HepG2 (cell line): Measurements from ENCODE around the gene BCL11B. TPM values are rescaled to one million over a fixed set of nuclear protein-coding genes. Genes with fewer than 3 reads are reported as not detected.

Source experiments
- ATAC-seq: fragments of 200-7000 bp; cut with Tn5 transposase; 3 replicates; pipeline ENCODE4 v1.9.1; 2020; ENCODE audit warnings: mild to moderate bottlenecking, moderate library complexity
- BruUV-seq: library from RNA; stranded (reverse); fragments of 400-500 nt; replicated peaks from 2 replicates; lab custom pipeline; 2021; lab: Mats Ljungman, UMichigan
- CTCF ChIA-PET: fragments of 300-600 bp; formaldehyde crosslinking; extraction: SDS; loops from one replicate; lab custom pipeline; 2021; ENCODE audit warnings: low total read pairs, inconsistent platforms, low intra/inter-chr PET ratio; lab: Yijun Ruan, JAX
- POLR2A ChIA-PET: fragments of 350-600 bp; sonication (Branson Sonifier 250); formaldehyde crosslinking; loops from one replicate; lab custom pipeline; 2020; ENCODE audit warnings: antibody characterized with exemption, inconsistent platforms; lab: Yijun Ruan, JAX
- DNase-seq: peaks from one replicate; pipeline ENCODE4 v3.0.0-alpha.2; 2015; ENCODE audit warnings: low spot score
- FAIRE-seq: peaks from 3 replicates; lab custom pipeline; 2011; peaks lifted over from hg19 to GRCh38; lab: Jason Lieb, UNC
- H2AFZ ChIP-seq: one replicate; pipeline ENCODE4 v1.6.1; 2011; ENCODE audit warnings: low read length, inconsistent platforms
- H3K27ac ChIP-seq: fragments of 300-600 bp; 3 replicates; pipeline ENCODE4 v1.8.0; 2011; ENCODE audit warnings: mixed run types, mild to moderate bottlenecking, mixed read lengths, low read length, inconsistent platforms; ENCODE audit not compliant: insufficient read depth; ENCODE audit errors: extremely low read length
- H3K27me3 ChIP-seq, 2 experiments: fragments of 200-600 bp in 1 of 2; 2 replicates in 1 of 2; 3 replicates in 1 of 2; pipeline versions ENCODE4 v1.6.0 to v1.8.0; 2011; ENCODE audit warnings: low read length in 2 of 2, mild to moderate bottlenecking in 2 of 2, moderate library complexity in 2 of 2, inconsistent platforms in 1 of 2; ENCODE audit not compliant: insufficient read depth in 2 of 2, control insufficient read depth in 1 of 2
- H3K36me3 ChIP-seq, 2 experiments: fragments of 200-600 bp in 1 of 2; replicated peaks in 1 of 2; 2 replicates in 1 of 2; 3 replicates in 1 of 2; pipeline versions ENCODE4 v1.5.1 to v1.8.0; 2011; ENCODE audit warnings: low read length in 2 of 2, inconsistent platforms in 1 of 2; ENCODE audit not compliant: insufficient read depth in 2 of 2, control insufficient read depth in 1 of 2
- H3K4me1 ChIP-seq: 2 replicates; pipeline ENCODE4 v1.5.1; 2012; ENCODE audit warnings: low read length, inconsistent platforms; ENCODE audit not compliant: insufficient read depth
- H3K4me2 ChIP-seq: 2 replicates; pipeline ENCODE4 v1.6.0; 2011; ENCODE audit warnings: low read depth, low read length, inconsistent platforms
- H3K4me3 ChIP-seq, 3 experiments: fragments of 200-600 bp in 1 of 3; sonication (generic), shearing (Covaris generic) in 1 of 3; replicated peaks in 1 of 3; 2 replicates each; pipeline ENCODE4 v1.5.1; 2011 to 2016; ENCODE audit warnings: low read length in 3 of 3, inconsistent platforms in 2 of 3, low read depth in 2 of 3, mild to moderate bottlenecking in 2 of 3, control low read depth in 1 of 3, mixed read lengths in 1 of 3; ENCODE audit not compliant: insufficient read depth in 1 of 3
- H3K79me2 ChIP-seq: one replicate; pipeline ENCODE4 v1.6.1; 2011; ENCODE audit warnings: low read length, inconsistent platforms; ENCODE audit not compliant: insufficient read depth
- H3K9ac ChIP-seq: 2 replicates; pipeline ENCODE4 v1.6.0; 2011; ENCODE audit warnings: mild to moderate bottlenecking, low read depth, low read length, inconsistent platforms; ENCODE audit not compliant: insufficient read depth
- H3K9me3 ChIP-seq: 2 replicates; pipeline ENCODE4 v1.5.1; 2012; ENCODE audit warnings: mild to moderate bottlenecking, low read length
- H4K20me1 ChIP-seq: 2 replicates; pipeline ENCODE4 v1.6.0; 2011; ENCODE audit warnings: inconsistent platforms, mild to moderate bottlenecking, low read length, moderate library complexity; ENCODE audit not compliant: insufficient read depth
- CAMTA2 ChIP-seq: sonication (generic); formaldehyde crosslinking; IDR thresholded peaks from 2 replicates; pipeline ENCODE4 v1.4.0; 2020; ENCODE audit warnings: mild to moderate bottlenecking, missing genetic modification reagents, borderline replicate concordance
- KLF15 ChIP-seq: sonication (generic); formaldehyde crosslinking; IDR thresholded peaks from 2 replicates; pipeline ENCODE4 v1.8.1; 2023; ENCODE audit warnings: borderline replicate concordance, mild to moderate bottlenecking, inconsistent platforms, missing genetic modification reagents, mixed read lengths
- MED8 ChIP-seq: sonication (generic); formaldehyde crosslinking; IDR thresholded peaks from 2 replicates; pipeline ENCODE4 v1.8.1; 2023; ENCODE audit warnings: mild to moderate bottlenecking, missing genetic modification reagents; ENCODE audit not compliant: insufficient replicate concordance
- STAG1 ChIP-seq: sonication (generic); formaldehyde crosslinking; IDR thresholded peaks from 2 replicates; pipeline ENCODE4 v1.4.0; 2020; ENCODE audit warnings: missing genetic modification reagents
- TFDP1 ChIP-seq: IDR thresholded peaks from 2 replicates; pipeline ENCODE4 v1.6.1; 2016; ENCODE audit warnings: missing compliant biosample characterization, missing genetic modification reagents, borderline replicate concordance
- ZBTB33 ChIP-seq: sonication (generic); formaldehyde crosslinking; IDR thresholded peaks from 2 replicates; pipeline ENCODE4 v1.4.0; 2020; ENCODE audit warnings: missing genetic modification reagents
- ZNF563 ChIP-seq: sonication (generic); formaldehyde crosslinking; IDR thresholded peaks from 2 replicates; pipeline ENCODE4 v1.8.0; 2022; ENCODE audit warnings: mild to moderate bottlenecking, moderate library complexity, missing genetic modification reagents
- ZNF589 ChIP-seq: sonication (generic); formaldehyde crosslinking; conservative IDR thresholded peaks from 2 replicates; pipeline ENCODE4 v1.8.0; 2022; ENCODE audit warnings: mild to moderate bottlenecking, moderate library complexity, missing genetic modification reagents
- ZNF768 ChIP-seq: sonication (generic); formaldehyde crosslinking; IDR thresholded peaks from 2 replicates; pipeline ENCODE4 v1.4.0; 2020; ENCODE audit warnings: missing genetic modification reagents
- ZSCAN21 ChIP-seq: sonication (generic); formaldehyde crosslinking; IDR thresholded peaks from 2 replicates; pipeline ENCODE4 v1.8.0; 2022; ENCODE audit warnings: mild to moderate bottlenecking, missing genetic modification reagents, moderate library complexity, borderline replicate concordance
- WGBS: methylation state at CpG from one replicate; pipeline ENCODE4 v1.1.6; 2017; ENCODE audit warnings: low lambda C conversion rate; 5-methylcytosine and 5-hydroxymethylcytosine counted together
- in situ Hi-C: cut with HindIII; loops from 2 replicates; pipeline ENCODE4 v1.10.0; 2017; ENCODE audit warnings: low pct_unique_long_range_greater_than_20kb; ENCODE audit not compliant: extremely low pct_ligation_motif_present
- intact Hi-C: fragments of 100-400 bp; cut with micrococcal nuclease; formaldehyde crosslinking; loops from one replicate; pipeline ENCODE4 v1.10.0; 2022; ENCODE audit not compliant: unreplicated experiment
- polyA plus RNA-seq, 8 experiments: library from polyadenylated mRNA; depleted of rRNA in 3 of 8; stranded (reverse) in 7 of 8; unstranded in 1 of 8; fragments of >200 nt; fragmentation: Illumina TruSeq in 4 of 8; extraction: Trizol in 4 of 8; gene quantifications; 2 replicates each; pipeline versions ENCODE4 v1.2.1 to v1.2.3, GENCODE V29; 2011 to 2016; ENCODE audit warnings: low read depth in 4 of 8, missing spikeins in 1 of 8, mixed read lengths in 1 of 8; ENCODE audit not compliant: insufficient read depth in 1 of 8
- total RNA-seq, 5 experiments: library from RNA; depleted of rRNA; stranded (reverse); fragments of >200 nt; fragmentation: Illumina TruSeq; extraction: Trizol; gene quantifications; 2 replicates each; pipeline ENCODE4 v1.2.3, GENCODE V29; 2016; ENCODE audit warnings: low read depth in 1 of 5
- TF ChIP-seq, protein P1 (sequence below): sonication (generic); formaldehyde crosslinking; IDR thresholded peaks from 2 replicates; pipeline ENCODE4 v1.4.0; 2020; ENCODE audit warnings: missing genetic modification reagents, borderline replicate concordance
- TF ChIP-seq, protein P2 (sequence below): sonication (generic); formaldehyde crosslinking; IDR thresholded peaks from 2 replicates; pipeline ENCODE4 v1.4.0; 2020; ENCODE audit warnings: mild to moderate bottlenecking, low read depth, missing genetic modification reagents
- TF ChIP-seq, protein P3 (sequence below): sonication (generic); formaldehyde crosslinking; IDR thresholded peaks from 2 replicates; pipeline ENCODE4 v1.4.0; 2020; ENCODE audit warnings: missing genetic modification reagents, borderline replicate concordance

Gene BCL11B
- total and polyA plus RNA-seq, 2 of the 13 experiments (the other 11 are each of a cell fraction or from before 2014, with no cell fraction given): not detected

- TF ChIP-seq ZNF589 (no peak), ZNF563 (CRISPR knock-in tag) (no peak), TFDP1 (CRISPR knock-in tag) (no peak), KLF15 (CRISPR knock-in tag) (no peak), ZBTB33 (CRISPR knock-in tag) (peak; percentile 55; the same call in 1 of the 2 replicates), CAMTA2 (no peak), ZNF768 (CRISPR knock-in tag) (peak; percentile 33; the same call in 1 of the 2 replicates), STAG1 (CRISPR knock-in tag) (0 out of 2 replicates have a peak, but pooled peaks have one; percentile 28), MED8 (no peak), ZSCAN21 (CRISPR knock-in tag) (0 out of 2 replicates have a peak, but pooled peaks have one; percentile 31)
- TF ChIP-seq, all 625 proteins: peak for 17
Observed at GRCh38 chr14:99320105-99320572, 48.1 kb upstream of the BCL11B start (continued).

GRCh38 chr14:99318959-99319295 is 46.9 kb upstream of the BCL11B start:
- WGBS: 66% methylated on average over 6 of the region's 6 CpGs
- no peak for FAIRE-seq
- in situ Hi-C loops: no loop called here
- TF ChIP-seq, protein P1, sequence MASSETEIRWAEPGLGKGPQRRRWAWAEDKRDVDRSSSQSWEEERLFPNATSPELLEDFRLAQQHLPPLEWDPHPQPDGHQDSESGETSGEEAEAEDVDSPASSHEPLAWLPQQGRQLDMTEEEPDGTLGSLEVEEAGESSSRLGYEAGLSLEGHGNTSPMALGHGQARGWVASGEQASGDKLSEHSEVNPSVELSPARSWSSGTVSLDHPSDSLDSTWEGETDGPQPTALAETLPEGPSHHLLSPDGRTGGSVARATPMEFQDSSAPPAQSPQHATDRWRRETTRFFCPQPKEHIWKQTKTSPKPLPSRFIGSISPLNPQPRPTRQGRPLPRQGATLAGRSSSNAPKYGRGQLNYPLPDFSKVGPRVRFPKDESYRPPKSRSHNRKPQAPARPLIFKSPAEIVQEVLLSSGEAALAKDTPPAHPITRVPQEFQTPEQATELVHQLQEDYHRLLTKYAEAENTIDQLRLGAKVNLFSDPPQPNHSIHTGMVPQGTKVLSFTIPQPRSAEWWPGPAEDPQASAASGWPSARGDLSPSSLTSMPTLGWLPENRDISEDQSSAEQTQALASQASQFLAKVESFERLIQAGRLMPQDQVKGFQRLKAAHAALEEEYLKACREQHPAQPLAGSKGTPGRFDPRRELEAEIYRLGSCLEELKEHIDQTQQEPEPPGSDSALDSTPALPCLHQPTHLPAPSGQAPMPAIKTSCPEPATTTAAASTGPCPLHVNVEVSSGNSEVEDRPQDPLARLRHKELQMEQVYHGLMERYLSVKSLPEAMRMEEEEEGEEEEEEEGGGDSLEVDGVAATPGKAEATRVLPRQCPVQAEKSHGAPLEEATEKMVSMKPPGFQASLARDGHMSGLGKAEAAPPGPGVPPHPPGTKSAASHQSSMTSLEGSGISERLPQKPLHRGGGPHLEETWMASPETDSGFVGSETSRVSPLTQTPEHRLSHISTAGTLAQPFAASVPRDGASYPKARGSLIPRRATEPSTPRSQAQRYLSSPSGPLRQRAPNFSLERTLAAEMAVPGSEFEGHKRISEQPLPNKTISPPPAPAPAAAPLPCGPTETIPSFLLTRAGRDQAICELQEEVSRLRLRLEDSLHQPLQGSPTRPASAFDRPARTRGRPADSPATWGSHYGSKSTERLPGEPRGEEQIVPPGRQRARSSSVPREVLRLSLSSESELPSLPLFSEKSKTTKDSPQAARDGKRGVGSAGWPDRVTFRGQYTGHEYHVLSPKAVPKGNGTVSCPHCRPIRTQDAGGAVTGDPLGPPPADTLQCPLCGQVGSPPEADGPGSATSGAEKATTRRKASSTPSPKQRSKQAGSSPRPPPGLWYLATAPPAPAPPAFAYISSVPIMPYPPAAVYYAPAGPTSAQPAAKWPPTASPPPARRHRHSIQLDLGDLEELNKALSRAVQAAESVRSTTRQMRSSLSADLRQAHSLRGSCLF (CRISPR knock-in tag): no peak
- TF ChIP-seq, protein P2, sequence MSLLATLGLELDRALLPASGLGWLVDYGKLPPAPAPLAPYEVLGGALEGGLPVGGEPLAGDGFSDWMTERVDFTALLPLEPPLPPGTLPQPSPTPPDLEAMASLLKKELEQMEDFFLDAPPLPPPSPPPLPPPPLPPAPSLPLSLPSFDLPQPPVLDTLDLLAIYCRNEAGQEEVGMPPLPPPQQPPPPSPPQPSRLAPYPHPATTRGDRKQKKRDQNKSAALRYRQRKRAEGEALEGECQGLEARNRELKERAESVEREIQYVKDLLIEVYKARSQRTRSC: no peak
- TF ChIP-seq, protein P3, sequence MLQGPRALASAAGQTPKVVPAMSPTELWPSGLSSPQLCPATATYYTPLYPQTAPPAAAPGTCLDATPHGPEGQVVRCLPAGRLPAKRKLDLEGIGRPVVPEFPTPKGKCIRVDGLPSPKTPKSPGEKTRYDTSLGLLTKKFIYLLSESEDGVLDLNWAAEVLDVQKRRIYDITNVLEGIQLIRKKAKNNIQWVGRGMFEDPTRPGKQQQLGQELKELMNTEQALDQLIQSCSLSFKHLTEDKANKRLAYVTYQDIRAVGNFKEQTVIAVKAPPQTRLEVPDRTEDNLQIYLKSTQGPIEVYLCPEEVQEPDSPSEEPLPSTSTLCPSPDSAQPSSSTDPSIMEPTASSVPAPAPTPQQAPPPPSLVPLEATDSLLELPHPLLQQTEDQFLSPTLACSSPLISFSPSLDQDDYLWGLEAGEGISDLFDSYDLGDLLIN (CRISPR knock-in tag): no peak

More at GRCh38 chr14:99318959-99319295, 46.9 kb upstream of the BCL11B start:
- ChIA-PET CTCF (no interaction called here), POLR2A (no interaction called here)
- no peaks in the 10 kb centered on the region for H3K27me3 ChIP-seq
- H3K4me1 ChIP-seq: peaks cover 92% of the 10 kb centered on the region
- H3K79me2 ChIP-seq: no peaks in the 10 kb centered on the region
- H3K4me3 ChIP-seq: no peak overlapping the region
- no peak overlapping the region for H3K4me2 ChIP-seq
- no peak for DNase-seq
- no peaks in the 10 kb centered on the region for H4K20me1 ChIP-seq
- no peak overlapping the region for H3K27ac ChIP-seq
- no peak for ATAC-seq
- no peak overlapping the region for H2AFZ ChIP-seq
- no peaks in the 10 kb centered on the region for H3K9me3 ChIP-seq
- intact Hi-C loops: loop anchor here (5.0 kb wide), 1 partner anchor 47 kb away; the partner anchor contains the start of gene BCL11B
- H3K9ac ChIP-seq: no peak overlapping the region
- BruUV-seq: no TSS peak
- no peaks in the 10 kb centered on the region for H3K36me3 ChIP-seq
